AG09319 (cell line): ENCODE data around the gene SLC25A42.
"Not testable (repeated sequence)": the region's sequence is repeated elsewhere in the genome, so short reads cannot be mapped to it uniquely, and the experiment has no call there.

Experiments
- DNase-seq: peaks from one replicate; pipeline ENCODE4 v3.0.0-alpha.2; 2010; ENCODE audit warnings: low read depth; ENCODE audit errors: extremely low read depth
- TF ChIP-seq, protein P1 (sequence below): IDR thresholded peaks from 2 replicates; pipeline ENCODE4 v1.5.1; 2011; ENCODE audit warnings: low read depth, mild to moderate bottlenecking, inconsistent platforms, low read length, moderate library complexity

The SLC25A42 gene

DNA sequence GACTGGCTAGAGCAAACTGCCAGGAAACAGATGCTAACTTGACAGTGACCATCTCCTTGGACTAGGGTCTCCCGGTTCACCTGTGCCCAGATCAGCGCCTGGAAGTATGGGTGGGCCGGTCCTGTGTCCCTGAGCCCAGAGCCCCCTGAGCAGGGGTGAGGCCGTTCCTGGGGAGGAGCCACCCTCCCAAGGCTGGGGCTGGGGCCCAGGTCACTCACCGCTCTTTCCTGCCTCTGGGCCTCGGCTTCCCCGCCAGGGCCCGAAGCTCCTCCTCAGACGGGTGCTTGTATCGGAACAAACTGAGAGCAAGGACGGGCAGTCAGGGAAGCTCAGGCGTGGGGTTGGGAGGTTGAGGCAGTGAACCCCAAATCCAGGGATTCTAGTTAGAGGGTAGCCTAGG lies 69.1 kb downstream of the SLC25A42 start:
- no peak for DNase-seq
- TF ChIP-seq, protein P1, sequence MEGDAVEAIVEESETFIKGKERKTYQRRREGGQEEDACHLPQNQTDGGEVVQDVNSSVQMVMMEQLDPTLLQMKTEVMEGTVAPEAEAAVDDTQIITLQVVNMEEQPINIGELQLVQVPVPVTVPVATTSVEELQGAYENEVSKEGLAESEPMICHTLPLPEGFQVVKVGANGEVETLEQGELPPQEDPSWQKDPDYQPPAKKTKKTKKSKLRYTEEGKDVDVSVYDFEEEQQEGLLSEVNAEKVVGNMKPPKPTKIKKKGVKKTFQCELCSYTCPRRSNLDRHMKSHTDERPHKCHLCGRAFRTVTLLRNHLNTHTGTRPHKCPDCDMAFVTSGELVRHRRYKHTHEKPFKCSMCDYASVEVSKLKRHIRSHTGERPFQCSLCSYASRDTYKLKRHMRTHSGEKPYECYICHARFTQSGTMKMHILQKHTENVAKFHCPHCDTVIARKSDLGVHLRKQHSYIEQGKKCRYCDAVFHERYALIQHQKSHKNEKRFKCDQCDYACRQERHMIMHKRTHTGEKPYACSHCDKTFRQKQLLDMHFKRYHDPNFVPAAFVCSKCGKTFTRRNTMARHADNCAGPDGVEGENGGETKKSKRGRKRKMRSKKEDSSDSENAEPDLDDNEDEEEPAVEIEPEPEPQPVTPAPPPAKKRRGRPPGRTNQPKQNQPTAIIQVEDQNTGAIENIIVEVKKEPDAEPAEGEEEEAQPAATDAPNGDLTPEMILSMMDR = no peak

DNA sequence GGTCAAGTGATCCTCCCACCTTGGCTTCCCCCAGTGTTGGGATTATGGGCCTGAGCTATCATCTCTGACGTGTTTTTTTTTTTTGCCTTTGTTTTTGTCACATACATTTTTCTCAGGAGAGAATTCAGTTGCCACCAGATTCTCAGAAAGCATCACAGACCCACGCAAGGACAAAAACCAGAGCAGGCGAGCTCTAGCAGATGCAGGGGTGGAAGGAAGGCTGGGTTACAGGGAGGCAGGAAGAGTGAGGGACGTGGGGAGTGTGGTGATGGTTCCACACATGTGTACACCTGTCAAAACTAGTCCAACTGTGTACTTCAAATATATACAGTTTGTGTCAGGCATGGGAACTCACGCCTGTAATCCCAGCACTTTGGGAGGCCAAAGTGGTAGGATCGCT lies 70.2 kb downstream of the SLC25A42 start:
- TF ChIP-seq, protein P1 = no peak
- no peak for DNase-seq

DNA sequence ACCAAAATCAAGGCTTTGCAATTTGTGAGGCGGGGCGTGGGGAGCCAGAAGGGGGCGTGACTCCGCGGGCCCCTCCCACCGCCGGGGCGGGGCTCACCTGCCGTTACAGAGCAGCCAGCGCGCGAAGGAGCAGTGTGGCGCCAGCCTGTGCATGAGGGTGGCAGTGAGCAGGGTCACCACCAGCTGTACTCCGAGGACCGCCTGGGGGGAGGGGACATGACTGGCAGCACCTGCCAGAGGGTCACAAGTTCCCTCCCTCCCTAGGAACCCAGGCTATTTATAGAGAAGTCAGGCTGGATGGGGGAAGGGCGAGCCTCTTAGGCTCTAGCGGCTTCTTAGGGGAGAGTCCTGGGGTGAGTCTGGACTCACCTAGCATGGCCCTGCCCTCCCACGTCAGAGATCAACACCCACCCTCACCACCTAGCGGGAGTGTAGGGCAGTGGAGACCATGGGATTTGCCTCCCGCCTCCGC lies 70.9 kb downstream of the SLC25A42 start:
- TF ChIP-seq, protein P1 = no peak
- no peak for DNase-seq

DNA sequence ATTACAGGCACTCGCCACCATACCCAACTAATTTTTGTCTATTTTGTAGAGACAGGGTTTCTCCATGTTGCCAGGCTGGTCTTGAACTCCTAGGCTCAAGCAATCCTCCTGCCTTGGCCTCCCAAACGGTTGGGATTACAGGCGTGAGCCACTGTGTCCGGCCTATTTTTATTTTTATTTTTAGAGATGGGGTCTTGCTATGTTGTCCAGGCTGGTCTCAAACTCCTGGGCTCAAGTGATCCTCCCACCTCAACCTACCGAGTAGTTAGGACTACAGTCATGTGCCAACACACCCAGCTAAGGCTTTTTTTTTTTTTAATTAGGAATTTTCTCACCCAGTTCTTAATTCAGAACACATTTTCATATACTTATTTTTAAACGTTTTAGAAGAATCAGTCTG lies 71.9 kb downstream of the SLC25A42 start:
- not testable (repeated sequence) for DNase-seq

DNA sequence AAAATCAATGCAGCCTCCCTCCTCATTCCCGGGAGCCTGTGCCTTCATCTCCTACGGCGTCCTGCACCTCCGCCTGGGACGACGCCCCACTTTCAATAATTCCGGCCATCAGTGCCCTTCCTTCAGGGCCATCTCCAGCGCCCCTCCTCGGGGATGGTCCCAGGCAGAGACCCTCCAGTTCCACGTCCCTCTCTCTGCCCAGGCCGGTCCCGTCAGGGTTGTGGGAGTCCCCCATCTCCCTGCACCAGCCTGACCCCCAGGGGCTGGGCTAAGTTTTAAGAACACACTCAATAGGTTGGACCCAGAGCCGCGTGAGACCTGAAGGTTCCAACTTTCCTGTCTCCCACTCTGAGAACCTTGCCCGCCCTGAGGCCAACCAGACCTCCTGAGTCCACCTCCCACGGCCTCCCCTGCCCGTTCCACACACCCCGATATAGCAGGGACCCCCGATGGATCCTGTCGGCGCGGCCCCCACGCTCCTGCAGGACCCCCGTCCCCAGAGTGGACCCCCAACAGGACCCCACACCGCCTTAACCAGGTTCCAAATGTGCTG lies 73.8 kb downstream of the SLC25A42 start:
- TF ChIP-seq, protein P1 = no peak
- DNase-seq = no peak

DNA sequence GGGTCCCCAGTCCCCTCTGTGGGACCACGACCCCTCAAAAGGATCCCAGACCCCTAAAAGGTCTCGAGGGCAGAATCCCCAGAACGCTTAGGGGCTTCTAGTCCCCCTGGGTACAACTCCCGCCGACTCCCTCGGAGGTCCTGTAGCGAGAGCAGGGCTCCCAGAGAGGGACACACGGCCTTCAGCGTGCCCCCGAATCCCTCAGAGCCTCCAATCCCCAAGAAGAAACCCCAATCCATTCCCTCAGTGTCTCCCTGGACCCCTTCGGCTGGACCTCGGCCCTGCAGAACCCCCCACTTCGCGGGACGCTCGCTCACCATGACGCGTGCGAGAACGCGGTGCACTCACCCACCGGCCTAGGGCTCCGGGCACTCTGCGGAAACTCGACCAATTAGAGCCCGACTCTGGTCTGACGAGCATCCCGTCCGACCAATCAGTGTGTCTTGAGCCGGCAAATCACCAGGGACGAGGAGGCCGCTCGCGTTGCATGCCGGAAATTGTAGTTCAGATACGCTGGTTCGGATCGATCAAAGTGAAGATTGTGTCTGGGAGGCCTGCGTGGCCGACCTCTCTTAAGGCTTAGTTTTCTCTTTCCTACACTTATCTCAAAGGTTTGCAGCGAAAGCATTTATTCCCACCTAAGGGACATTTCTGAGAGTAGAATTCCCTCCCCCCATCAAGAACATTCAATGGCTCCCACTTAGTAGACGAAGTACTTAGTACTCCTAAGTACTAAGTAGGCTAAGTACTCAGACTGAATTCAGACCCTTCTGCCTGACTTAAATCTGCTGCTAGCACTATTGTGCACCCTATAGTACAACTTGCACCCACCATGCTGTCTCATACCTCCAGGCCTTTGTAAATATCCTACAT lies 74.6 kb downstream of the SLC25A42 start, which contains the start of gene TMEM161A:
Gene TMEM161A (minus strand): TSS at position 370 of the 873 bp plus-strand sequence. CDS start 50 bp downstream, at position 320.
- DNase-seq = peak; percentile 99
- TF ChIP-seq, protein P1 = no peak

DNA sequence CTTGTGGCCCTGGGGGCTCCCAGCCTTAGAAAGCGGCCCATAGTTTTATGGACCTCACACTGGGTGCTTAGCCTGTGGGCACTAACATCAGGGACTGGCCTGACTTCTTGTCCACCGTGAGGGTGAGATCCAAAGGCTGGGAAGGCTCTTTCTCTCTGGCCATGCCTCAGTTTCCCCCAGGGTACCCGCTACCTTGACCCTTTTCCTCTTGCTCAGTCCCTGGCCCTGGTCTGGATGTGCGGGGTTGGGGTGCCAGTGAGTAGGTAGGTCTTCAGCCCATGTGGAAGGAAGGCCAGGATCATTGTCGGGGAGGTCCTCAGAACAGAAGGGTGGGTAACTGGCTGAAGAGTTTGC lies 76.1 kb downstream of the SLC25A42 start:
- DNase-seq = no peak
- TF ChIP-seq, protein P1 = no peak
